Stimulated activated CD4-positive, alpha-beta T cell treated with anti-CD3 and anti-CD28 coated beads, Interleukin-1b, Interleukin-23, amount 100 ng/mL, for 48 hours (primary cell): ENCODE measurements around the gene UBA52.
A peak's percentile ranks its signal among the peaks of the same experiment; 100 is the strongest.
"Not testable (repeated sequence)": the region's sequence is repeated elsewhere in the genome, so short reads cannot be mapped to it uniquely, and the experiment has no call there.

Experiments
- DNase-seq: peaks from one replicate; pipeline ENCODE4 v3.0.0-alpha.2; 2020

The UBA52 gene

GRCh38 chr19:18571564-18572344 is at the start of gene UBA52:
UBA52 (plus strand) TSS chr19:18571857; CDS start chr19:18573301, 1,444 bp downstream.
- DNase-seq: peak; percentile 99

- DNase-seq: peak; percentile 100
These were observed 49.4 kb upstream of the UBA52 start for GRCh38 chr19:18522124-18522861.

DNA sequence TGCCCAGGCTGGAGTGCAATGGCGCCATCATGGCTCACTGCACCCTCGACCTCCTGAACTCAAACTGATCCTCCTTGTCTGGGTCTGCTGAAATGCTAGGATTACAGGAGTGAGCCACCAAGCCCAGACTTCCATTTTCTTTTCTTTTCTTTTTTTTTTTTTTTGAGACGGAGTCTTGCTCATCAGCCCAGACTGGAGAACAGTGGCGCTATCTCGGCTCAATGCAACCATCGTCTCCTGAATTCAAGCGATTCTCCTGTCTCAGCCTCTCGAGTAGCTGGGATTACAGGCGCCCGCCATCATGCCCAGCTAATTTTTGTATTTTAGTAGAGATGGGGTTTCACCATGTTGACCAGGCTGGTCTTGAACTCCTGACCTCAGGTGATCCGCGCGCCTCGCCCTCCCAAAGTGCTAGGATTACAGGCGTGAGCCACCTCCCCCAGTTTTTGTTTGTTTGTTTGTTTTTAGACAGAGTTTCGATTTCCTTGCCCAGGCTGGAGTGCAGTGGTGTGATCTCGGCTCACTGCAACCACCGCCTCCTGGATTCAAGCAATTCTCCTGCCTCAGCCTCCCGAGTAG is 48.7 kb upstream of the UBA52 start:
- not testable (repeated sequence) for DNase-seq

- no peak for DNase-seq
These were observed 47.8 kb upstream of the UBA52 start for GRCh38 chr19:18523841-18524240.

DNA sequence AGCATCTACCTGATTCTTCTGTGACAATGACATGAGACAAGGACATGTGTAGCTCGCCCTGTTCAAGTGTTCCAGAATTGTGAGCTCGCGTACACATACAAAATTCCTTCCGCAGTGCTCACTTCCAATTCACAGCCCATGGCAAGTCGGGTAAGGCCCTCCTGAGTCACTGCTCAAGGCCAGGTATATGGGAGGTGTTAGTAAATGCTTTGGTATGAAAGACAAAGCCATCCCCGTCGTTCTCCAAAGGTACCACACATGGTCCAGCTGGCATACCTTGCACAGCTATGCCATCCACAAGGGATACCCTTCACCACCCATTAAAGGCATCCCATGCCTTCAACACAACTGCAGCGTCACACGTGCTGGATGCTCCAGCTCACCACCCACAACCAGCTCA is 45.3 kb upstream of the UBA52 start:
- DNase-seq: no peak

DNA sequence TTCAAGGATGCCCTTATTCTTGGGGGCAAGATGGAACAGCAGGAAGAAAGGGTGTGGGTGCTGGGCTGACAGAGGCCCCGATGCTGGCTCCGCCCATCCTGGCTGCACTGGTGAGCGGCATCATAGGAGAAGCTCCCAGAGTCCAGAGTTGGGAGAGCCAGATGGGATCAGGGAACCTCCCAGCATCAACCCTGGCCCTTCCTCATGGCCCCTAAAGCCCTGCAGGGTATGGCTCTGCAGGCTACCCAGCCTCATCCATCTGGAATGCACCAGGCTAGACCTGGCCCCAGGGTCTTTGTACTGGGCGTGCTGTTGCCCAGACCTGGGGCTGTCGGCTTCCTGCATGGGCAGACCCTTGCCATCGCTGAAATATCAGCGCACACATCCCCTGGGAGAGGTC is 41.9 kb upstream of the UBA52 start:
- DNase-seq: no peak

- no peak for DNase-seq
These were observed 40.2 kb upstream of the UBA52 start for GRCh38 chr19:18531485-18531884.

GRCh38 chr19:18532168-18532890 is 39.3 kb upstream of the UBA52 start:
- DNase-seq: no peak

DNA sequence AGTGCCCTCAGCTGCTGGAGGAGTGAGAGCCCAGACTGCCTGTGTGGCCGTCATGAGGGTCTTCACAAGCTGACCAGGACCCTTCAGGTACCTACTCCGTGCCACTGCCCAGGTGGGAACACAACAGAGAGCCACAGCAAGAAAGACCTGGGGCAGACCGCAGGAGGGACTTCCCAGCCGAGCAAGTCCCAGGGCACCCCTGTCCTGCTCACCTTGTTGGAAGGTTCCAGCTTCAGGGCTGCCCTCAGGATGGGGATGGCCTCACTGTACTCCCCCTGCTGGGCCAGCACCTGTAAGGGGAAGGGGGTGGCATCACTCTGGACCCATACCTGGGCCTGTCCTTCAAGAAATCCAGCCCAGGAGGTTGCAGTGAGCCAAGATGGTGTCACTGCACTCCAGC is 38.6 kb upstream of the UBA52 start:
- DNase-seq: no peak

GRCh38 chr19:18536475-18536874 is 35.2 kb upstream of the UBA52 start:
- DNase-seq: no peak

GRCh38 chr19:18537431-18537830 is 34.2 kb upstream of the UBA52 start:
- DNase-seq: no peak

- no peak for DNase-seq
These were observed 33.5 kb upstream of the UBA52 start for GRCh38 chr19:18538115-18538514.

DNA sequence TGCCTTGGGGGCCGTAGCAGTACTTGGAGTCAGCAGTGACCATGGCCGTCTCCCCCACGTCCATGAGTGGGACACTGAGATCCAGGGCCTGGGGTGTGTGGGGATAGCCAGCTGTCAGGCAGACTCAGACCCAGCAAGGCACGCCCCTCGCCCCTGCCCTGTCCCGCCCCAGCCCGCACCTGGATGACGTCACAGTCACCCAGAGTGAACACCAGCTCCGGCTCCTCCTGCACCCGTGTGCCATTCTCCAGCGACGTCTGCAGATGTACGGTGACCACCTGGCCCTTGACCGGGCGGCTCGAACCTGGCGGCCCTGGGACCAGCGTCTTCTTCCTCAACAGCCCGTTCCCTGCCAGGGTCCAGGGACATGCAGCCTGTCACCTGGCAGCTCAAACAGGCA is 32.3 kb upstream of the UBA52 start:
- DNase-seq: no peak

- DNase-seq: not testable (repeated sequence)
These were observed 31.5 kb upstream of the UBA52 start for GRCh38 chr19:18540200-18540599.

DNA sequence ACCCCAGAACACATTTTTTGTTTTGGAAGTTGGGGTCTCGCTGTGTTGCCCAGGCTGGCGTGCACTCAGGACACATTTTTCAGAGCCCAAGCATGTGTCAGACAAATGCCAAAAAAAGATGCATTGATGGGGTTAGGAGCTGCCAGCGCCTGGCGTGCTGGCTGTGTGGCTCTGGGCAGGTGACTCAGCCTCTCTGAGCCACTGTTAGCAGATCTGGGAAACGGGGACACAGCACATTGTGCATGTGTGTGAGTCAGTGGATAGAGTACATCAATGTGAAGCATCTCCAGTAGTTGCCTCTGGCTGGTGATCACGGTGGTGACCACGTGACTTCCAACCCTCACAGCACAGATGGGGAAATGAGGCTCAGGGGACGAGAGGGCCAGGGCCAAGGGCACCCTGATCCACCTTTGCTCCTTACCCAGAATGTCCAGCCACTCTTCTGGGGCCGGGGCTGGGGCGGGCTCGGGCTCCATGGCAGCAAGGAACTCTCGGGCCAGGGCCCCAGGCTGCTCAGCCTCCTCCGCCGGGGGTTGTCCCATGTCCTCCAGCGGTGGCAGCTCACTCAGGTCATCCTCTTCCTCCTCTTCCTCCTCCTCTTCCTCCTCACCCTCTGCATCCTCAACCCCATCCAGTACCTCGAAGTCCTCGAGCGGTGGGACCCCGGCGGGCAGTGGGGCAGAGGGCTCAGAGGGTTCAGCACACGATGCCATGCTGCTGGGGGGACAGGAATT is 30.2 kb upstream of the UBA52 start:
- peak; percentile 62 for DNase-seq

GRCh38 chr19:18541992-18542940 is 29.4 kb upstream of the UBA52 start:
- no peak for DNase-seq

- peak; percentile 94 for DNase-seq
These were observed 28.5 kb upstream of the UBA52 start, which contains the start of gene FKBP8 for GRCh38 chr19:18542941-18543813. FKBP8 (minus strand) TSS chr19:18543573; CDS start chr19:18541970, 1,603 bp downstream.

DNA sequence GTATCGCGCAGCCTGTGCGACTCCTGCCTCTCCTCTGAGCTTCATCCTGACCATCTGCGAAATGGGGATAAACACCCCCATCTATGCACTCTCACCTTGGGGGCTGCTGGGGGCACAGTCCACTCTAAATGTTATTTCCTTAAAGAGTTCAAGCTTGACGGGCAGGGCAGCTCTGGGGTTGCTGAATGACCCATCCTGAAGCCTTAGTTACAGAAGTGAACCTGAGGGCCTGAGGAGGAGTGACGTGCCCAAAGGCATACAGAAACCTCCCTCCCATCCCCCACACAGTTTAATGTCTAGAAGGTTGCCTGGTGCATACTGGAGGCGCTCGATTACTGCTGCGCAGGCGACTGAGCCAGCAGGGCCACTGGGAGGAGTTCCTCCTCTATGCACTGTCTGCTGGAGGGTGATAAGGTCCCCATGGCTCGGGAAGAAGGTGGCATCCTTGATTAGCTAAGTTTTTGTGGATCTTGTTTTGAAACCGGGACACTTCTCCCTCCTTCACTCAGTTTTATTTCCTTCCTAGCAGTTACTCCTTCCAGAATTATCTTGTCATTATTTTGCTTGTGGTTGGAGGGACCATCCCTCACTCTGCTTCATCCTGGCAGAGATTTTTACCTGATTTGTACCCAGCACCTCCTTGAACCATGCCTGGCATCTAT is 27.7 kb upstream of the UBA52 start:
- DNase-seq: peak; percentile 84

- DNase-seq: no peak
These were observed 20.0 kb upstream of the UBA52 start for GRCh38 chr19:18551631-18552030.
